K562 (cell line): ENCODE measurements around the gene TARBP1. TPM values are rescaled to one million over a fixed set of nuclear protein-coding genes. Genes with fewer than 3 reads are reported as not detected.

Source experiments
- ATAC-seq: fragments of 200-7000 bp; cut with Tn5 transposase; 3 replicates; pipeline ENCODE4 v1.9.1; 2020; ENCODE audit warnings: moderate library complexity
- BruUV-seq: library from RNA; stranded (reverse); fragments of 400-500 nt; replicated peaks from 2 replicates; lab custom pipeline; 2021; lab: Mats Ljungman, UMichigan
- CTCF ChIA-PET: fragments of 300-600 bp; formaldehyde crosslinking; extraction: SDS; loops from one replicate; lab custom pipeline; 2021; ENCODE audit warnings: low intra/inter-chr PET ratio; lab: Yijun Ruan, JAX
- POLR2A ChIA-PET: fragments of 300-600, 350-650 bp; sonication (Branson Sonifier 250); formaldehyde crosslinking; extraction: SDS; loops from one replicate; lab custom pipeline; 2021; ENCODE audit warnings: antibody characterized with exemption, inconsistent platforms; lab: Yijun Ruan, JAX
- DNase-seq, 4 experiments: peaks; one replicate each; pipeline versions ENCODE4 v3.0.0 to v3.0.0-alpha.2; 2011 to 2018; ENCODE audit warnings: low spot score in 3 of 4, mixed read lengths in 3 of 4; ENCODE audit errors: extremely low read depth in 1 of 4
- FAIRE-seq: peaks from 2 replicates; lab custom pipeline; 2011; peaks lifted over from hg19 to GRCh38; lab: Jason Lieb, UNC
- H2AFZ ChIP-seq: 2 replicates; pipeline ENCODE4 v1.6.0; 2011; ENCODE audit warnings: low read depth, low read length, control low read depth, inconsistent platforms
- H3K27ac ChIP-seq: fragments of 200-600 bp; 3 replicates; pipeline ENCODE4 v1.8.0; 2011; ENCODE audit warnings: low read depth, mild to moderate bottlenecking, control low read depth, inconsistent platforms, low read length, moderate library complexity, mixed read lengths; ENCODE audit errors: extremely low read depth
- H3K27me3 ChIP-seq, 2 experiments: fragments of 300-600 bp in 1 of 2; 2 replicates in 1 of 2; 3 replicates in 1 of 2; pipeline versions ENCODE4 v1.6.0 to v1.8.0; 2011; ENCODE audit warnings: inconsistent platforms in 2 of 2, low read length in 2 of 2, mild to moderate bottlenecking in 1 of 2, mixed read lengths in 1 of 2, moderate library complexity in 1 of 2; ENCODE audit not compliant: control insufficient read depth in 2 of 2, insufficient read depth in 2 of 2
- H3K36me3 ChIP-seq: fragments of 300-600 bp; 3 replicates; pipeline ENCODE4 v1.8.0; 2011; ENCODE audit warnings: mild to moderate bottlenecking, low read length, inconsistent platforms; ENCODE audit not compliant: control insufficient read depth, insufficient read depth
- H3K4me1 ChIP-seq, 2 experiments: fragments of 200-600 bp in 1 of 2; replicated peaks in 1 of 2; 2 replicates in 1 of 2; 3 replicates in 1 of 2; pipeline versions ENCODE4 v1.5.1 to v1.8.0; 2011; ENCODE audit warnings: inconsistent platforms in 2 of 2, low read length in 2 of 2, mild to moderate bottlenecking in 1 of 2, mixed read lengths in 1 of 2, moderate library complexity in 1 of 2; ENCODE audit not compliant: control insufficient read depth in 2 of 2, insufficient read depth in 2 of 2
- H3K4me2 ChIP-seq: 2 replicates; pipeline ENCODE4 v1.6.1; 2011; ENCODE audit warnings: low read length, control low read depth, inconsistent platforms, mixed read lengths; ENCODE audit not compliant: insufficient read depth
- H3K4me3 ChIP-seq: fragments of 200-600 bp; sonication (generic), shearing (Covaris generic); 2 replicates; pipeline ENCODE4 v1.5.1; 2016; ENCODE audit warnings: control low read depth, inconsistent platforms
- H3K79me2 ChIP-seq: fragments of 200-600 bp; 3 replicates; pipeline ENCODE4 v1.8.0; 2011; ENCODE audit warnings: low read length, inconsistent platforms; ENCODE audit not compliant: control insufficient read depth, insufficient read depth
- H3K9ac ChIP-seq, 2 experiments: 2 replicates each; pipeline versions ENCODE4 v1.6.0 to v1.6.1; 2011; ENCODE audit warnings: low read depth in 2 of 2, low read length in 2 of 2, control low read depth in 1 of 2, inconsistent platforms in 1 of 2, mild to moderate bottlenecking in 1 of 2, mixed read lengths in 1 of 2; ENCODE audit not compliant: insufficient read depth in 1 of 2
- H3K9me1 ChIP-seq: one replicate; pipeline ENCODE4 v1.6.0; 2011; ENCODE audit warnings: inconsistent platforms, mild to moderate bottlenecking, low read length, moderate library complexity; ENCODE audit not compliant: control insufficient read depth, insufficient read depth
- H3K9me3 ChIP-seq: replicated peaks from 2 replicates; pipeline ENCODE4 v1.5.1; 2011; ENCODE audit warnings: low read depth, low read length, inconsistent platforms; ENCODE audit not compliant: control insufficient read depth, insufficient read depth
- H4K20me1 ChIP-seq: replicated peaks from 2 replicates; pipeline ENCODE4 v1.6.1; 2011; ENCODE audit warnings: low read length, inconsistent platforms, mixed read lengths; ENCODE audit not compliant: control insufficient read depth, insufficient read depth
- CBFA2T3 ChIP-seq: fragments of 450-650 bp; IDR thresholded peaks from 2 replicates; pipeline ENCODE4 v1.6.1; 2017
- CEBPB ChIP-seq: fragments of 450-650 bp; IDR thresholded peaks from 2 replicates; pipeline ENCODE4 v1.6.1; 2016; ENCODE audit warnings: missing genetic modification characterization, missing compliant biosample characterization
- CREB1 ChIP-seq, 2 experiments: sonication (generic) in 1 of 2; formaldehyde crosslinking in 1 of 2; IDR thresholded peaks; 2 replicates each; pipeline versions ENCODE4 v1.6.1 to v1.8.0; 2012 to 2022; ENCODE audit warnings: inconsistent platforms in 1 of 2, mild to moderate bottlenecking in 1 of 2, missing genetic modification reagents in 1 of 2, moderate library complexity in 1 of 2
- NUFIP1 ChIP-seq: fragments of 450-650 bp; IDR thresholded peaks from 2 replicates; pipeline ENCODE4 v1.6.1; 2018; ENCODE audit not compliant: partially characterized antibody
- POU5F1 ChIP-seq: fragments of 150-350 bp; IDR thresholded peaks from 2 replicates; pipeline ENCODE4 v1.6.1; 2014; ENCODE audit warnings: borderline replicate concordance, low read length, low read depth, mild to moderate bottlenecking; ENCODE audit not compliant: partially characterized antibody
- ZNF143 ChIP-seq: sonication (generic); formaldehyde crosslinking; IDR thresholded peaks from 2 replicates; pipeline ENCODE4 v1.9.0; 2022; ENCODE audit warnings: mild to moderate bottlenecking, missing genetic modification reagents
- WGBS: fragments of 100-300 bp; shearing (Covaris generic); methylation state at CpG from one replicate; pipeline ENCODE4 v1.1.6; 2016; ENCODE audit warnings: low coverage, mixed read lengths; ENCODE audit not compliant: insufficient coverage; ENCODE audit errors: missing lambda C conversion rate; 5-methylcytosine and 5-hydroxymethylcytosine counted together
- in situ Hi-C: fragments of 300-500 bp; cut with MboI; formaldehyde crosslinking; loops from 4 replicates; pipeline ENCODE4 v1.15.0; 2018; ENCODE audit warnings: inconsistent platforms, mixed read lengths
- intact Hi-C: fragments of 100-400 bp; cut with micrococcal nuclease; formaldehyde crosslinking; loops from 2 replicates; pipeline ENCODE4 v1.14.2; 2022
- polyA plus RNA-seq, 8 experiments: library from polyadenylated mRNA; depleted of rRNA in 4 of 8; stranded (reverse) in 5 of 8; unstranded in 3 of 8; fragments of >200 nt; fragmentation: Nextera tagmentation in 2 of 8; fragmentation: Illumina TruSeq in 1 of 8; extraction: Ambion mirVana in 2 of 8; extraction: Trizol in 1 of 8; gene quantifications; 2 replicates each; pipeline versions ENCODE4 v1.2.1 to v1.2.3, GENCODE V29; 2011 to 2014; ENCODE audit warnings: inconsistent platforms in 1 of 8, missing spikeins in 1 of 8
- total RNA-seq, 7 experiments: library from RNA; depleted of rRNA in 6 of 7; stranded (reverse); fragments of >200 nt in 6 of 7; fragmentation: Illumina TruSeq in 2 of 7; extraction: Trizol in 2 of 7; gene quantifications; 2 replicates each; pipeline versions ENCODE4 v1.2.1 to v1.2.3, GENCODE V29; 2011 to 2021; ENCODE audit warnings: low replicate concordance in 1 of 7
- TF ChIP-seq, protein P1 (sequence below), 2 experiments: fragments of 450-650 bp; formaldehyde crosslinking in 1 of 2; IDR thresholded peaks; 2 replicates each; pipeline versions ENCODE4 v1.4.0 to v1.6.1; 2014 to 2020; ENCODE audit warnings: mild to moderate bottlenecking in 2 of 2, borderline replicate concordance in 1 of 2, low read depth in 1 of 2

Gene TARBP1
- total and polyA plus RNA-seq, 9 of the 15 experiments (the other 6 are each of a cell fraction or from before 2014, with no cell fraction given): 8.8 to 48.0 (median 22.9) TPM

DNA sequence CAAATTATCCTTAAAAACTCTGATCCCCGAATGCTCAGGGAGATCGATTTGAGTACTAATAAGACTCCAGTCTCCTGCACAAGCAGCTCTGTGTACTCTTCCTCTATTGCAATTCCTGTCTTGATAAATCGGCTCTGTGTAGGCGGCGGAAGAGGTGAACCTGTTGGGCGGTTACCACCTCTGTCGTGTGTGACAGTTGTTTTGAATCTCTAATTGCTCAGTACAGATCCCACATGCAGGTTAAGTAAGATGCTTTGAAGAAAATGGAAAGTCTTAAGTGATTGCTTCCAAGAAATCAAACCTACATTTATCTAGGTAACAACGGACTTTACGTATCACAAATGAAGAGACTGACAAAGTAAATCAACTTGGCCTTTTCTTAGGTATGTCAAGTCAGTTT, 70.2 kb downstream of the TARBP1 start:
- Histone ChIP-seq H2AFZ (no peak overlapping the region), H3K9me3 (no peaks in the 10 kb centered on the region), H3K36me3 (peaks cover 11% of the 10 kb centered on the region; the same call in 1 of the 3 replicates), H3K4me1 (peaks cover 0 to 5% of the 10 kb centered on the region in 2 experiments; a peak in 1 of 5 replicates), H3K9ac (no peak overlapping the region), H4K20me1 (no peaks in the 10 kb centered on the region), H3K79me2 (no peaks in the 10 kb centered on the region), H3K27ac (no peak overlapping the region), H3K9me1 (no peaks in the 10 kb centered on the region), H3K4me3 (no peak overlapping the region), H3K4me2 (no peak overlapping the region), H3K27me3 (no peaks in the 10 kb centered on the region)
- WGBS: 86% methylated on average over 9 of the region's 9 CpGs
- no peak for ATAC-seq
- FAIRE-seq: no peak
- ChIA-PET POLR2A (no interaction called here), CTCF (interaction anchor here (1.0 to 2.1 kb wide), 2 partner anchors 86 to 254 kb away, joined by 3 to 14 read pairs; no protein-coding TSS in a partner anchor)
- no peak for TF ChIP-seq NUFIP1
- no peak for TF ChIP-seq POU5F1
- no peak for DNase-seq
- in situ Hi-C loops: no loop called here
- intact Hi-C loops: loop anchor here (5.0 kb wide), 1 partner anchor 81 kb away; no protein-coding TSS in a partner anchor
- BruUV-seq: no TSS peak

DNA sequence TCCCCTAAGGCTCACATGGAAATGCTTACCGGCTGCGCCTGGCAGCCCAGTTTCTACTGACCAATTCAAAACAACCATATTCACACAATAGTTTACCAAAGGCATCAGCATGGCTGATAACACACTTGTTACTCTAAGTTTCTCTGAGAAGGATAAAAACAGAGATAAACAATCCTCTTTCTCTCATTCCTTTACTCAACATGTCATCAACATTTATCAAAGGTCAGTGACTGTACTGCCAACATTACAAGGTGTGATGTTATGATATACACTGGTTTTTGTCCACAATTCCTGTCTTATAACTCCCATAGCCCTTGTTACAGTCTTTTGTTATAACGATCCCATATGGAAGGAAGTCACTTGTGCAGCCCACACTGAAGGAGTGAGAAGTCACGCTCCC, 72.1 kb downstream of the TARBP1 start:
- BruUV-seq: no TSS peak
- H3K9me3 ChIP-seq: no peaks in the 10 kb centered on the region
- no peak for FAIRE-seq
- TF ChIP-seq CREB1 (IDR thresholded peaks at IDR 0.05) (no peak), CREB1 (CRISPR knock-in tag; IDR thresholded peaks at IDR 0.05) (no peak), CEBPB (tag) (no peak), CBFA2T3 (peak; percentile 67), ZNF143 (CRISPR knock-in tag) (no peak)
- TF ChIP-seq, protein P1, sequence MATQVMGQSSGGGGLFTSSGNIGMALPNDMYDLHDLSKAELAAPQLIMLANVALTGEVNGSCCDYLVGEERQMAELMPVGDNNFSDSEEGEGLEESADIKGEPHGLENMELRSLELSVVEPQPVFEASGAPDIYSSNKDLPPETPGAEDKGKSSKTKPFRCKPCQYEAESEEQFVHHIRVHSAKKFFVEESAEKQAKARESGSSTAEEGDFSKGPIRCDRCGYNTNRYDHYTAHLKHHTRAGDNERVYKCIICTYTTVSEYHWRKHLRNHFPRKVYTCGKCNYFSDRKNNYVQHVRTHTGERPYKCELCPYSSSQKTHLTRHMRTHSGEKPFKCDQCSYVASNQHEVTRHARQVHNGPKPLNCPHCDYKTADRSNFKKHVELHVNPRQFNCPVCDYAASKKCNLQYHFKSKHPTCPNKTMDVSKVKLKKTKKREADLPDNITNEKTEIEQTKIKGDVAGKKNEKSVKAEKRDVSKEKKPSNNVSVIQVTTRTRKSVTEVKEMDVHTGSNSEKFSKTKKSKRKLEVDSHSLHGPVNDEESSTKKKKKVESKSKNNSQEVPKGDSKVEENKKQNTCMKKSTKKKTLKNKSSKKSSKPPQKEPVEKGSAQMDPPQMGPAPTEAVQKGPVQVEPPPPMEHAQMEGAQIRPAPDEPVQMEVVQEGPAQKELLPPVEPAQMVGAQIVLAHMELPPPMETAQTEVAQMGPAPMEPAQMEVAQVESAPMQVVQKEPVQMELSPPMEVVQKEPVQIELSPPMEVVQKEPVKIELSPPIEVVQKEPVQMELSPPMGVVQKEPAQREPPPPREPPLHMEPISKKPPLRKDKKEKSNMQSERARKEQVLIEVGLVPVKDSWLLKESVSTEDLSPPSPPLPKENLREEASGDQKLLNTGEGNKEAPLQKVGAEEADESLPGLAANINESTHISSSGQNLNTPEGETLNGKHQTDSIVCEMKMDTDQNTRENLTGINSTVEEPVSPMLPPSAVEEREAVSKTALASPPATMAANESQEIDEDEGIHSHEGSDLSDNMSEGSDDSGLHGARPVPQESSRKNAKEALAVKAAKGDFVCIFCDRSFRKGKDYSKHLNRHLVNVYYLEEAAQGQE (IDR thresholded peaks at IDR 0.05; ENCODE audit: borderline replicate concordance): no peak
- TF ChIP-seq, protein P1 (CRISPR knock-in tag; IDR thresholded peaks at IDR 0.05; ENCODE audit: low read depth): no peak

More for the DNA sequence above, 72.1 kb downstream of the TARBP1 start:
- CTCF ChIA-PET: interaction anchor here (1.6 kb wide), 1 partner anchor 84 kb away, joined by 6 read pairs; no protein-coding TSS in a partner anchor
- Histone ChIP-seq H3K4me1 (peaks cover 0 to 5% of the 10 kb centered on the region in 2 experiments; a peak in 1 of 5 replicates), H2AFZ (no peak overlapping the region), H3K9me1 (no peaks in the 10 kb centered on the region), H3K79me2 (no peaks in the 10 kb centered on the region), H3K4me3 (no peak overlapping the region), H3K36me3 (peaks cover 5% of the 10 kb centered on the region; the same call in 1 of the 3 replicates), H3K4me2 (no peak overlapping the region), H3K9ac (no peak overlapping the region), H4K20me1 (no peaks in the 10 kb centered on the region), H3K27ac (no peak overlapping the region), H3K27me3 (no peaks in the 10 kb centered on the region)
- intact Hi-C loops: loop anchor here (5.0 kb wide), 1 partner anchor 80 kb away; no protein-coding TSS in a partner anchor
- in situ Hi-C loops: no loop called here
- DNase-seq: no peak
- POLR2A ChIA-PET: interaction anchor here (1.1 kb wide), 1 partner anchor 33 kb away, joined by 5 read pairs; the partner anchor contains the start of gene COA6
- 50% methylated on average over 4 of the region's 4 CpGs for WGBS
- ATAC-seq: peak; percentile 48
